H9 (cell line): Measurements from ENCODE around the gene ZFP14. TPM values are rescaled to one million over a fixed set of nuclear protein-coding genes. Genes with fewer than 3 reads are reported as not detected.

Source experiments
- DNase-seq: peaks from one replicate; pipeline ENCODE4 v3.0.0-alpha.2; 2017
- H2AFZ ChIP-seq: one replicate; pipeline ENCODE4 v1.6.1; 2013; ENCODE audit warnings: mild to moderate bottlenecking, low read length, control low read depth, moderate library complexity
- H2AK5ac ChIP-seq: 2 replicates; pipeline ENCODE4 v1.6.1; 2013; ENCODE audit warnings: low read length, control low read depth, mixed read lengths; ENCODE audit not compliant: insufficient read length
- H2BK120ac ChIP-seq: one replicate; pipeline ENCODE4 v1.6.1; 2013; ENCODE audit warnings: low read depth, mild to moderate bottlenecking, low read length, control low read depth, inconsistent platforms; ENCODE audit not compliant: poor library complexity, severe bottlenecking
- H2BK12ac ChIP-seq: 2 replicates; pipeline ENCODE4 v1.6.1; 2013; ENCODE audit warnings: low read length, control low read depth, mixed read lengths, low read depth; ENCODE audit not compliant: insufficient read length
- H2BK15ac ChIP-seq: 2 replicates; pipeline ENCODE4 v1.6.1; 2013; ENCODE audit warnings: low read depth, low read length, control low read depth
- H2BK20ac ChIP-seq: one replicate; pipeline ENCODE4 v1.6.1; 2013; ENCODE audit warnings: low read depth, mild to moderate bottlenecking, low read length, control low read depth, inconsistent platforms; ENCODE audit not compliant: poor library complexity, severe bottlenecking
- H2BK5ac ChIP-seq: 2 replicates; pipeline ENCODE4 v1.6.1; 2013; ENCODE audit warnings: low read length, control low read depth, mixed read lengths; ENCODE audit not compliant: insufficient read length
- H3K14ac ChIP-seq: 2 replicates; pipeline ENCODE4 v1.6.1; 2013; ENCODE audit warnings: low read length, control low read depth; ENCODE audit not compliant: insufficient read depth
- H3K18ac ChIP-seq: 2 replicates; pipeline ENCODE4 v1.6.1; 2013; ENCODE audit warnings: low read depth, mild to moderate bottlenecking, mixed read lengths, low read length, control low read depth; ENCODE audit not compliant: insufficient read length
- H3K23ac ChIP-seq: 2 replicates; pipeline ENCODE4 v1.6.1; 2013; ENCODE audit warnings: low read length, control low read depth, mixed read lengths, low read depth; ENCODE audit not compliant: insufficient read length
- H3K23me2 ChIP-seq: 2 replicates; pipeline ENCODE4 v1.6.1; 2013; ENCODE audit warnings: low read depth, mild to moderate bottlenecking, mixed read lengths, low read length, control low read depth; ENCODE audit not compliant: insufficient read length, poor library complexity, severe bottlenecking
- H3K27ac ChIP-seq: 2 replicates; pipeline ENCODE4 v1.5.1; 2013; ENCODE audit warnings: low read length, control low read depth, mixed read lengths, low read depth; ENCODE audit not compliant: insufficient read length
- H3K27me3 ChIP-seq: 2 replicates; pipeline ENCODE4 v1.6.1; 2013; ENCODE audit warnings: low read length, control low read depth, inconsistent platforms; ENCODE audit not compliant: insufficient read depth
- H3K4ac ChIP-seq: 2 replicates; pipeline ENCODE4 v1.6.1; 2013; ENCODE audit warnings: low read depth, mild to moderate bottlenecking, control low read depth, inconsistent platforms, low read length, moderate library complexity
- H3K4me1 ChIP-seq: 2 replicates; pipeline ENCODE4 v1.6.1; 2013; ENCODE audit warnings: low read length, control low read depth, inconsistent platforms; ENCODE audit not compliant: insufficient read depth
- H3K4me2 ChIP-seq: 2 replicates; pipeline ENCODE4 v1.6.1; 2013; ENCODE audit warnings: low read length, control low read depth, mixed read lengths; ENCODE audit not compliant: insufficient read length, insufficient read depth
- H3K56ac ChIP-seq: 2 replicates; pipeline ENCODE4 v1.6.1; 2013; ENCODE audit warnings: low read depth, mild to moderate bottlenecking, mixed read lengths, low read length, control low read depth; ENCODE audit not compliant: insufficient read length
- H3K79me1 ChIP-seq: 2 replicates; pipeline ENCODE4 v1.6.1; 2013; ENCODE audit warnings: low read depth, mild to moderate bottlenecking, moderate library complexity, low read length, control low read depth, inconsistent platforms; ENCODE audit not compliant: insufficient read depth, poor library complexity, severe bottlenecking
- H3K79me2 ChIP-seq: 2 replicates; pipeline ENCODE4 v1.6.1; 2013; ENCODE audit warnings: low read length, control low read depth, inconsistent platforms; ENCODE audit not compliant: insufficient read depth
- H3K9ac ChIP-seq: 2 replicates; pipeline ENCODE4 v1.6.1; 2013; ENCODE audit warnings: low read length, control low read depth, mixed read lengths; ENCODE audit not compliant: insufficient read length; ENCODE audit errors: extremely low read depth
- H3K9me3 ChIP-seq: one replicate; pipeline ENCODE4 v1.6.1; 2013; ENCODE audit warnings: low read depth, low read length, inconsistent platforms; ENCODE audit not compliant: control insufficient read depth
- H3T11ph ChIP-seq: one replicate; pipeline ENCODE4 v1.6.1; 2013; ENCODE audit warnings: mild to moderate bottlenecking, low read length, control low read depth, inconsistent platforms
- H4K20me1 ChIP-seq: one replicate; pipeline ENCODE4 v1.6.1; 2013; ENCODE audit not compliant: control insufficient read depth, insufficient read length, insufficient read depth
- H4K5ac ChIP-seq: 2 replicates; pipeline ENCODE4 v1.6.1; 2013; ENCODE audit warnings: low read depth, mild to moderate bottlenecking, mixed read lengths, low read length, control low read depth; ENCODE audit not compliant: insufficient read length
- H4K8ac ChIP-seq: replicated peaks from 2 replicates; pipeline ENCODE4 v1.6.1; 2013; ENCODE audit warnings: low read length, control low read depth, mixed read lengths, low read depth; ENCODE audit not compliant: insufficient read length
- H4K91ac ChIP-seq: 2 replicates; pipeline ENCODE4 v1.6.1; 2013; ENCODE audit warnings: low read depth, mild to moderate bottlenecking, moderate library complexity, mixed read lengths, low read length, control low read depth; ENCODE audit not compliant: insufficient read length
- H3K27ac Mint-ChIP-seq, 3 experiments: 2 replicates in 2 of 3; 3 replicates in 1 of 3; pipeline ENCODE4 v1.8.0; 2020 to 2021; ENCODE audit warnings: mixed read lengths in 3 of 3, mild to moderate bottlenecking in 1 of 3, moderate library complexity in 1 of 3
- H3K27me3 Mint-ChIP-seq: 2 replicates; pipeline ENCODE4 v1.8.0; 2021; ENCODE audit warnings: low read depth, mild to moderate bottlenecking, moderate library complexity, mixed read lengths
- H3K36me3 Mint-ChIP-seq, 3 experiments: 2 replicates in 2 of 3; 3 replicates in 1 of 3; pipeline ENCODE4 v1.8.0; 2020 to 2021; ENCODE audit warnings: low read depth in 3 of 3, mixed read lengths in 3 of 3; ENCODE audit not compliant: insufficient read depth in 1 of 3
- H3K4me1 Mint-ChIP-seq, 2 experiments: 2 replicates each; pipeline ENCODE4 v1.8.0; 2020; ENCODE audit warnings: mixed read lengths in 2 of 2
- H3K4me3 Mint-ChIP-seq, 2 experiments: 2 replicates in 1 of 2; 3 replicates in 1 of 2; pipeline ENCODE4 v1.8.0; 2020 to 2021; ENCODE audit warnings: mild to moderate bottlenecking in 2 of 2, mixed read lengths in 2 of 2, moderate library complexity in 1 of 2
- H3K9me3 Mint-ChIP-seq, 2 experiments: 2 replicates in 1 of 2; 3 replicates in 1 of 2; pipeline ENCODE4 v1.8.0; 2020; ENCODE audit warnings: mild to moderate bottlenecking in 2 of 2, mixed read lengths in 2 of 2, moderate library complexity in 1 of 2
- CTCF ChIP-seq: fragments of 200-600 bp; sonication (generic); conservative IDR thresholded peaks from 3 replicates; pipeline ENCODE4 v1.8.0; 2021; ENCODE audit warnings: antibody characterized with exemption, mild to moderate bottlenecking
- WGBS: extraction: QIAGEN DNeasy Blood & Tissue Kit; methylation state at CpG from one replicate; pipeline ENCODE4 v1.1.7; 2013; ENCODE audit warnings: missing lambda C conversion rate, low lambda C conversion rate, mixed read lengths; ENCODE audit not compliant: insufficient read length; ENCODE audit errors: extremely low coverage; 5-methylcytosine and 5-hydroxymethylcytosine counted together
- total RNA-seq: library from RNA; stranded (reverse); gene quantifications from 2 replicates; pipeline ENCODE4 v1.2.1, GENCODE V29; 2021

Gene ZFP14
- total RNA-seq, 1 experiment from 2014 or later, result 4.5 TPM

GRCh38 chr19:36401475-36401874 lies 22.5 kb upstream of the ZFP14 start:
- H3K36me3 Mint-ChIP-seq, result peaks cover 80 to 82% (median 81%) of the 10 kb centered on the region in 3 experiments
- H3K27ac Mint-ChIP-seq, result no peak overlapping the region
- no peak overlapping the region for H3K4me2 ChIP-seq
- H3K14ac ChIP-seq, result no peak overlapping the region
- no peak overlapping the region for H4K5ac ChIP-seq
- no peak overlapping the region for H2BK5ac ChIP-seq
- H3K9me3 Mint-ChIP-seq, result peaks cover 15 to 33% of the 10 kb centered on the region in 2 experiments; a peak in 4 of 5 replicates
- no peaks in the 10 kb centered on the region for H3K4me1 ChIP-seq
- H3K4ac ChIP-seq, result no peak overlapping the region
- no peaks in the 10 kb centered on the region for H3K79me2 ChIP-seq
- no peak overlapping the region for H2BK120ac ChIP-seq
- H2BK15ac ChIP-seq, result no peak overlapping the region
- no peaks in the 10 kb centered on the region for H3K23me2 ChIP-seq
- H2AFZ ChIP-seq, result no peak overlapping the region
- no peak overlapping the region for H2BK12ac ChIP-seq
- H3K9me3 ChIP-seq, result no peaks in the 10 kb centered on the region
- no CpG with 5 or more reads among the region's 7 CpGs for WGBS
- no peak overlapping the region for H3K27ac ChIP-seq
- no peak overlapping the region for H3K56ac ChIP-seq
- no peak overlapping the region for H3K9ac ChIP-seq
- TF ChIP-seq CTCF, result no peak
- H3K79me1 ChIP-seq, result no peaks in the 10 kb centered on the region
- H3K18ac ChIP-seq, result no peak overlapping the region
- no peak overlapping the region for H3K23ac ChIP-seq
- no peak for DNase-seq
- no peak overlapping the region for H4K8ac ChIP-seq
- H3T11ph ChIP-seq, result no peak overlapping the region
- no peak overlapping the region for H4K91ac ChIP-seq
- no peak overlapping the region for H2BK20ac ChIP-seq
- H3K4me3 Mint-ChIP-seq, result no peak overlapping the region
- H2AK5ac ChIP-seq, result no peak overlapping the region
- H3K27me3 ChIP-seq, result no peaks in the 10 kb centered on the region
- H4K20me1 ChIP-seq, result no peaks in the 10 kb centered on the region
- H3K27me3 Mint-ChIP-seq, result no peaks in the 10 kb centered on the region
- H3K4me1 Mint-ChIP-seq, result no peaks in the 10 kb centered on the region
